A549 (cell line): Measurements from ENCODE around the gene SEPTIN12. TPM values are rescaled to one million over a fixed set of nuclear protein-coding genes. Genes with fewer than 3 reads are reported as not detected.
A peak's percentile ranks its signal among the peaks of the same experiment; 100 is the strongest.

Source experiments
- ATAC-seq, 2 experiments: fragments of 200-7000 bp in 1 of 2; fragments of >200 bp in 1 of 2; cut with Nextera tagmentation in 1 of 2; cut with Tn5 transposase in 1 of 2; 3 replicates each; pipeline versions ENCODE4 v1.8.0 to v1.9.1; 2018 to 2020; ENCODE audit warnings: mild to moderate bottlenecking in 1 of 2, moderate library complexity in 1 of 2
- CTCF ChIA-PET: fragments of 300-600 bp; sonication (Branson Sonifier 250); formaldehyde crosslinking; extraction: SDS; loops from one replicate; lab custom pipeline; 2021; ENCODE audit warnings: antibody characterized with exemption, inconsistent platforms; lab: Yijun Ruan, JAX
- POLR2A ChIA-PET: fragments of 350-600 bp; formaldehyde crosslinking; extraction: SDS; loops from one replicate; lab custom pipeline; 2021; ENCODE audit warnings: antibody characterized with exemption, inconsistent platforms; lab: Yijun Ruan, JAX
- DNase-seq, 2 experiments: peaks; one replicate each; pipeline versions ENCODE4 v3.0.0 to v3.0.0-alpha.2; 2011 to 2016; ENCODE audit warnings: low read depth in 1 of 2, low spot score in 1 of 2
- FAIRE-seq: peaks from 2 replicates; lab custom pipeline; 2011; peaks lifted over from hg19 to GRCh38; lab: Jason Lieb, UNC
- H3K27ac ChIP-seq, 2 experiments: fragments of >200 bp; sonication (Bioruptor Twin); formaldehyde crosslinking; 3 replicates each; pipeline ENCODE4 v1.5.1; 2016 to 2017
- H3K4me1 ChIP-seq: fragments of >200 bp; sonication (Bioruptor Twin); formaldehyde crosslinking; 3 replicates; pipeline ENCODE4 v1.6.1; 2016
- H3K4me2 ChIP-seq: fragments of >200 bp; sonication (Bioruptor Twin); formaldehyde crosslinking; 3 replicates; pipeline ENCODE4 v1.6.1; 2016
- H3K4me3 ChIP-seq: fragments of >200 bp; sonication (Bioruptor Twin); formaldehyde crosslinking; 3 replicates; pipeline ENCODE4 v1.5.1; 2016
- H3K9me3 ChIP-seq: fragments of >200 bp; sonication (Bioruptor Twin); formaldehyde crosslinking; 3 replicates; pipeline ENCODE4 v1.6.1; 2016
- ATOH8 ChIP-seq: fragments of 250-450 bp; sonication (Bioruptor Pico); IDR thresholded peaks from 2 replicates; pipeline ENCODE4 v1.5.0; 2020; ENCODE audit warnings: low read depth, mild to moderate bottlenecking, moderate library complexity
- BCL3 ChIP-seq: fragments of >200 bp; sonication (Bioruptor Twin); formaldehyde crosslinking; IDR thresholded peaks from 3 replicates; pipeline ENCODE4 v1.6.1; 2016
- BHLHE40 ChIP-seq: IDR thresholded peaks from 2 replicates; pipeline ENCODE4 v1.6.1; 2012; ENCODE audit warnings: low read depth, low read length, inconsistent platforms
- CBX2 ChIP-seq: fragments of 200-600 bp; sonication (generic); IDR thresholded peaks from 2 replicates; pipeline ENCODE4 v1.6.1; 2016; ENCODE audit warnings: low read depth, mild to moderate bottlenecking, borderline replicate concordance
- CHD2 ChIP-seq: fragments of 150-350 bp; IDR thresholded peaks from 2 replicates; pipeline ENCODE4 v1.6.1; 2014; ENCODE audit warnings: low read length; ENCODE audit not compliant: partially characterized antibody
- CHD4 ChIP-seq: fragments of 200-600 bp; sonication (generic); IDR thresholded peaks from 2 replicates; pipeline ENCODE4 v1.6.1; 2016; ENCODE audit warnings: antibody characterized with exemption, mild to moderate bottlenecking, borderline replicate concordance
- EHF ChIP-seq: fragments of 250-450 bp; sonication (Bioruptor Pico); IDR thresholded peaks from 2 replicates; pipeline ENCODE4 v1.5.0; 2020; ENCODE audit warnings: mild to moderate bottlenecking
- ELK1 ChIP-seq: fragments of 150-350 bp; IDR thresholded peaks from 2 replicates; pipeline ENCODE4 v1.6.1; 2014; ENCODE audit warnings: low read depth, mild to moderate bottlenecking, low read length
- EP300 ChIP-seq, 2 experiments: fragments of >200 bp; sonication (Bioruptor Twin); formaldehyde crosslinking; IDR thresholded peaks; 2 replicates in 1 of 2; 3 replicates in 1 of 2; pipeline ENCODE4 v1.6.1; 2016 to 2017
- ESRRA ChIP-seq: fragments of 150-350 bp; IDR thresholded peaks from 2 replicates; pipeline ENCODE4 v1.6.1; 2014; ENCODE audit warnings: mild to moderate bottlenecking, low read length, borderline replicate concordance
- FOXS1 ChIP-seq: fragments of 250-450 bp; sonication (Bioruptor Pico); IDR thresholded peaks from 2 replicates; pipeline ENCODE4 v1.5.0; 2020; ENCODE audit warnings: mild to moderate bottlenecking, moderate library complexity
- HDAC2 ChIP-seq: fragments of 200-600 bp; sonication (generic); IDR thresholded peaks from 2 replicates; pipeline ENCODE4 v1.6.1; 2016
- HES2 ChIP-seq: fragments of >200 bp; sonication (Bioruptor Twin); formaldehyde crosslinking; IDR thresholded peaks from 2 replicates; pipeline ENCODE4 v1.6.1; 2016
- HOXB13 ChIP-seq: fragments of 250-450 bp; sonication (Bioruptor Pico); IDR thresholded peaks from 2 replicates; pipeline ENCODE4 v1.5.0; 2020; ENCODE audit warnings: low read depth, mild to moderate bottlenecking, moderate library complexity
- JUN ChIP-seq, 2 experiments: fragments of >200 bp; sonication (Bioruptor Twin); formaldehyde crosslinking; IDR thresholded peaks; 2 replicates in 1 of 2; 3 replicates in 1 of 2; pipeline ENCODE4 v1.6.1; 2016 to 2017
- JUNB ChIP-seq: fragments of >200 bp; sonication (Bioruptor Twin); formaldehyde crosslinking; IDR thresholded peaks from 2 replicates; pipeline ENCODE4 v1.6.1; 2016
- KDM1A ChIP-seq: fragments of 200-600 bp; sonication (generic); IDR thresholded peaks from 2 replicates; pipeline ENCODE4 v1.6.1; 2016; ENCODE audit warnings: low read depth, mild to moderate bottlenecking
- MAX ChIP-seq: IDR thresholded peaks from 2 replicates; pipeline ENCODE4 v1.6.1; 2012
- MAZ ChIP-seq: fragments of 150-350 bp; IDR thresholded peaks from 2 replicates; pipeline ENCODE4 v1.6.1; 2014; ENCODE audit warnings: antibody characterized with exemption, low read depth, low read length, borderline replicate concordance
- MYC ChIP-seq: IDR thresholded peaks from 2 replicates; pipeline ENCODE4 v1.6.1; 2012; ENCODE audit warnings: mild to moderate bottlenecking, inconsistent platforms, low read length, improper control_type of control experiment, borderline replicate concordance
- NFE2L2 ChIP-seq: fragments of 150-350 bp; conservative IDR thresholded peaks from 2 replicates; pipeline ENCODE4 v1.6.1; 2014; ENCODE audit warnings: low read length
- NPAS2 ChIP-seq: fragments of 250-450 bp; sonication (Bioruptor Pico); IDR thresholded peaks from 2 replicates; pipeline ENCODE4 v1.8.0; 2022; ENCODE audit warnings: mild to moderate bottlenecking, moderate library complexity, borderline replicate concordance
- POLR2A ChIP-seq: IDR thresholded peaks from 2 replicates; pipeline ENCODE4 v1.6.1; 2012; ENCODE audit warnings: mild to moderate bottlenecking, low read length
- POLR2AphosphoS2 ChIP-seq: conservative IDR thresholded peaks from 2 replicates; pipeline ENCODE4 v1.6.1; 2012; ENCODE audit warnings: low read length, improper control_type of control experiment, inconsistent platforms
- RCOR1 ChIP-seq: fragments of 150-350 bp; IDR thresholded peaks from 2 replicates; pipeline ENCODE4 v1.6.1; 2014; ENCODE audit warnings: antibody characterized with exemption, low read length, low read depth
- SREBF2 ChIP-seq: fragments of 450-650 bp; IDR thresholded peaks from 2 replicates; pipeline ENCODE4 v1.6.1; 2014; ENCODE audit warnings: mild to moderate bottlenecking, moderate library complexity
- TFCP2L1 ChIP-seq: fragments of 250-450 bp; sonication (Bioruptor Pico); IDR thresholded peaks from 2 replicates; pipeline ENCODE4 v1.5.0; 2021; ENCODE audit warnings: mild to moderate bottlenecking
- TP53 ChIP-seq: fragments of 250-450 bp; sonication (Bioruptor Pico); IDR thresholded peaks from 2 replicates; pipeline ENCODE4 v1.5.0; 2021; ENCODE audit warnings: mild to moderate bottlenecking, moderate library complexity
- ZC3H11A ChIP-seq: fragments of 450-650 bp; IDR thresholded peaks from 2 replicates; pipeline ENCODE4 v1.6.1; 2014; ENCODE audit warnings: antibody characterized with exemption, mild to moderate bottlenecking
- ZSCAN20 ChIP-seq: fragments of 250-450 bp; sonication (Bioruptor Pico); IDR thresholded peaks from 2 replicates; pipeline ENCODE4 v1.8.0; 2022; ENCODE audit warnings: mild to moderate bottlenecking, moderate library complexity
- WGBS: methylation state at CpG from one replicate; pipeline ENCODE4 v1.1.6; 2017; ENCODE audit errors: missing lambda C conversion rate; 5-methylcytosine and 5-hydroxymethylcytosine counted together
- polyA plus RNA-seq, 4 experiments: library from polyadenylated mRNA; depleted of rRNA in 3 of 4; stranded (reverse); fragments of >200 nt; fragmentation: RNase III in 1 of 4; extraction: RNeasy Plus Mini Kit Qiagen cat#74134 plus additional on column Dnase treatment in 1 of 4; gene quantifications; 2 replicates in 3 of 4; 3 replicates in 1 of 4; pipeline ENCODE4 v1.2.3, GENCODE V29; 2011 to 2017

Gene SEPTIN12
- polyA plus RNA-seq, 2 of the 4 experiments (the other 2 are of a cell fraction), result 0.14 TPM; not detected in 1

GRCh38 chr16:4733211-4733742 is 54.9 kb downstream of the SEPTIN12 start:
- POLR2A ChIA-PET, result interaction anchor here (1.4 to 2.4 kb wide), 5 partner anchors 9 to 115 kb away, joined by 3 to 25 read pairs (median 5); no protein-coding TSS in a partner anchor

GRCh38 chr16:4729876-4730275 is 58.3 kb downstream of the SEPTIN12 start:
- Histone ChIP-seq H3K27ac (no peak overlapping the region), H3K4me1 (peaks cover 4% of the 10 kb centered on the region; the same call in 1 of the 3 replicates), H3K4me2 (no peak overlapping the region), H3K9me3 (no peaks in the 10 kb centered on the region), H3K4me3 (no peak overlapping the region)
- no peak for DNase-seq
- FAIRE-seq, result no peak
- WGBS, result 97% methylated on average over 14 of the region's 15 CpGs
- CTCF ChIA-PET, result interaction anchor here (1.4 to 1.9 kb wide), 4 partner anchors 12 to 227 kb away, joined by 3 to 5 read pairs (median 5); no protein-coding TSS in a partner anchor
- POLR2A ChIA-PET, result no interaction called here
- TF ChIP-seq HDAC2 (no peak), BHLHE40 (no peak), JUN (IDR thresholded peaks at IDR 0.05) (no peak)
- ATAC-seq, result no peak

More at GRCh38 chr16:4733211-4733742, 54.9 kb downstream of the SEPTIN12 start:
- H3K4me3 ChIP-seq, result peak overlapping the region; percentile 92
- no peaks in the 10 kb centered on the region for H3K9me3 ChIP-seq
- peaks cover 8% of the 10 kb centered on the region; the same call in 1 of the 3 replicates for H3K4me1 ChIP-seq
- no peak for FAIRE-seq
- CTCF ChIA-PET, result interaction anchor here (0.6 to 2.0 kb wide), 2 partner anchors 26 to 91 kb away, joined by 3 to 8 read pairs; no protein-coding TSS in a partner anchor
- TF ChIP-seq ZC3H11A (no peak), RCOR1 (no peak), KDM1A (no peak), POLR2AphosphoS2 (no peak), NPAS2 (CRISPR knock-in tag) (no peak), EHF (no peak), CBX2 (no peak), NFE2L2 (no peak), TFCP2L1 (CRISPR knock-in tag) (no peak), CHD2 (no peak), MAX (no peak), JUNB (no peak), ESRRA (no peak), HES2 (no peak), POLR2A (no peak), CHD4 (no peak), MYC (no peak), ZSCAN20 (CRISPR knock-in tag) (no peak), ATOH8 (no peak), HDAC2 (no peak)
- H3K27ac ChIP-seq, result peak overlapping the region; percentile 81 to 94
- WGBS, result 42% methylated on average over 17 of the region's 17 CpGs
- H3K4me2 ChIP-seq, result peak overlapping the region; percentile 88
- no peak for ATAC-seq
- DNase-seq, result no peak

- Histone ChIP-seq H3K4me2 (no peak overlapping the region), H3K9me3 (no peaks in the 10 kb centered on the region)
- ATAC-seq, result no peak
- CTCF ChIA-PET, result interaction anchor here (1.6 to 1.9 kb wide), 3 partner anchors 11 to 79 kb away, joined by 5 read pairs; no protein-coding TSS in a partner anchor
- POLR2A ChIA-PET, result no interaction called here
- TF ChIP-seq HOXB13 (CRISPR knock-in tag) (no peak), EP300 (IDR thresholded peaks at IDR 0.05) (no peak), TP53 (CRISPR knock-in tag) (no peak), TFCP2L1 (CRISPR knock-in tag) (no peak), ELK1 (no peak), RCOR1 (no peak), ATOH8 (no peak), FOXS1 (CRISPR knock-in tag) (no peak), BCL3 (no peak), SREBF2 (no peak), MAZ (no peak), EHF (no peak), MYC (no peak), POLR2AphosphoS2 (no peak)
- TF ChIP-seq, all 56 proteins: peak for 0
- Histone ChIP-seq H3K4me1 (peaks cover 4% of the 10 kb centered on the region; the same call in 1 of the 3 replicates), H3K4me3 (no peak overlapping the region), H3K27ac (no peak overlapping the region)
- DNase-seq (no peak), FAIRE-seq (no peak)
- WGBS, result 95% methylated on average over 7 of the region's 8 CpGs
Observed at GRCh38 chr16:4728676-4729075, 59.5 kb downstream of the SEPTIN12 start.
